ENCODE measurements around the gene CEPT1. TPM values are rescaled to one million over a fixed set of nuclear protein-coding genes. Genes with fewer than 3 reads are reported as not detected.

The CEPT1 gene
- total and polyA plus RNA-seq, 8 donors = 4.6 to 71.4 (median 13.5) TPM

DNA sequence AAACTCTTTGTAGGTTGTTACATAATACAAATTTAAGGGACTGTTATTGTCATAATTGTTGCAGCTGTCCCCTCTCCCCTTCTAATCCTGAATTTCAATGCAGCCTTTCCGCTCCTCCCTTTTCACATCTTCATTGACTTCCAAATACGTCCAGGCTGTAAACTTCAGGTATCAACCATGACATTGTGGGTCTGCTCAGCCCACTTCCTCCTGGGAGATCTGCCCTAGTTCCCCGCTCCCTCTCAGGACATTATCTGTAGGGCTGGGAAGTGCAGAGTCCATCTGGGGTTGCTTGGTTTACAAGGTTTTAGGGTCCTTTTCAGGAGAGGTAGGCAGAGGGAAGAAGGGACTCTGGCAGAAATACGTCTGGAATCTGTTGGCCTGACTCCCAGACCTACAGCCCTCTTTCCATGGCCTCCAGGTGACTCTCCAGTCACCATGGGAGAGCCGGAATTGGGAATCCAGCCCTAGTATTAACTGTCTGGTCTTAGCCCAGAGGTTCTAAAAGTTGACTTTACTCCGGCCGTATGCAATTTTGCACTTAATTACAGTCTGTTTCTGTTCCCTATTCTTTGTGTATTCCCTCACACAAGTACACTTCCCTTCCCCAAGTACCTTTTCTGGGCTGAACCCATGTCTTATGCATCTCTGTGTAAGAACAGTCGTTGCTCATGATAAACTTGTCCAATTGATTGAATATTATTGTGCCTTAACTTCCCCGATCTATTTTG, 65.1 kb downstream of the CEPT1 start:
- H3K4me1 ChIP-seq = peaks cover 34 to 56% (median 49%) of the 10 kb centered on the region in 4 donors
- peaks cover 0 to 21% (median 0%) of the 10 kb centered on the region in 3 donors for H3K27me3 ChIP-seq
- WGBS, 5 donors = 55 to 66% (median 60%) methylated on average over 9 of the region's 9 CpGs
- intact Hi-C loops (cut with DNase I; ENCODE audit: low total_unique reads) = no loop called here
- H3K27ac ChIP-seq = peak overlapping the region; percentile 92 to 97 (median 96)
- no peak for DNase-seq
- no peaks in the 10 kb centered on the region for H3K36me3 ChIP-seq
- TF ChIP-seq POLR2AphosphoS5 (IDR thresholded peaks at IDR 0.05) = no peak
- no peak for TF ChIP-seq EP300 (IDR thresholded peaks at IDR 0.05)
- TF ChIP-seq, protein P1, sequence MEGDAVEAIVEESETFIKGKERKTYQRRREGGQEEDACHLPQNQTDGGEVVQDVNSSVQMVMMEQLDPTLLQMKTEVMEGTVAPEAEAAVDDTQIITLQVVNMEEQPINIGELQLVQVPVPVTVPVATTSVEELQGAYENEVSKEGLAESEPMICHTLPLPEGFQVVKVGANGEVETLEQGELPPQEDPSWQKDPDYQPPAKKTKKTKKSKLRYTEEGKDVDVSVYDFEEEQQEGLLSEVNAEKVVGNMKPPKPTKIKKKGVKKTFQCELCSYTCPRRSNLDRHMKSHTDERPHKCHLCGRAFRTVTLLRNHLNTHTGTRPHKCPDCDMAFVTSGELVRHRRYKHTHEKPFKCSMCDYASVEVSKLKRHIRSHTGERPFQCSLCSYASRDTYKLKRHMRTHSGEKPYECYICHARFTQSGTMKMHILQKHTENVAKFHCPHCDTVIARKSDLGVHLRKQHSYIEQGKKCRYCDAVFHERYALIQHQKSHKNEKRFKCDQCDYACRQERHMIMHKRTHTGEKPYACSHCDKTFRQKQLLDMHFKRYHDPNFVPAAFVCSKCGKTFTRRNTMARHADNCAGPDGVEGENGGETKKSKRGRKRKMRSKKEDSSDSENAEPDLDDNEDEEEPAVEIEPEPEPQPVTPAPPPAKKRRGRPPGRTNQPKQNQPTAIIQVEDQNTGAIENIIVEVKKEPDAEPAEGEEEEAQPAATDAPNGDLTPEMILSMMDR (IDR thresholded peaks at IDR 0.05) = no peak
- TF ChIP-seq POLR2A (IDR thresholded peaks at IDR 0.05) = no peak
- no peaks in the 10 kb centered on the region for H3K9me3 ChIP-seq
- H3K4me3 ChIP-seq = peak overlapping the region in 1 of 4 donors; percentile 69

DNA sequence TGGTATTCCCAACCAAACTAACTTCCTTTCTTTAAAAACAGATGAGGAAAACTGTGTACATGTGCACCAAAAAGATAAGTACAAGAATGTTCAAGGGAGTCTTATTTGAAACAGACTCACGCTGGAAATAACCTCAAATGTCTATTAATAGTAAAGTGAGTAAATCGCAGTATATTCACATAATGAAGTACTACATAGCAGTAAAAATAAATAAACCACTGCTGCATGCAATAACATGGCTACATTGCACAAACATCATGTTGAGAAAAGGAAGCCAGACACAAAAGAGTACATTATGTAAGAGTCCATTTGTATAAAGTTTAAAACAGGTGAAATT, 65.7 kb downstream of the CEPT1 start:
- no peaks in the 10 kb centered on the region for H3K9me3 ChIP-seq
- H3K27ac ChIP-seq = peak overlapping the region in 2 of 5 donors; percentile 92 to 97
- H3K4me3 ChIP-seq = no peak overlapping the region
- peaks cover 0 to 21% (median 0%) of the 10 kb centered on the region in 3 donors for H3K27me3 ChIP-seq
- 44 to 63% (median 54%) methylated on average over 2 of the region's 2 CpGs for WGBS, 5 donors
- no peak for TF ChIP-seq POLR2A (IDR thresholded peaks at IDR 0.05)
- no peak for TF ChIP-seq EP300 (IDR thresholded peaks at IDR 0.05)
- TF ChIP-seq, protein P1 (IDR thresholded peaks at IDR 0.05) = no peak
- TF ChIP-seq POLR2AphosphoS5 (IDR thresholded peaks at IDR 0.05) = no peak
- no peaks in the 10 kb centered on the region for H3K36me3 ChIP-seq
- peaks cover 30 to 50% (median 43%) of the 10 kb centered on the region in 4 donors for H3K4me1 ChIP-seq
- DNase-seq = no peak
- intact Hi-C loops (cut with DNase I; ENCODE audit: low total_unique reads) = no loop called here

DNA sequence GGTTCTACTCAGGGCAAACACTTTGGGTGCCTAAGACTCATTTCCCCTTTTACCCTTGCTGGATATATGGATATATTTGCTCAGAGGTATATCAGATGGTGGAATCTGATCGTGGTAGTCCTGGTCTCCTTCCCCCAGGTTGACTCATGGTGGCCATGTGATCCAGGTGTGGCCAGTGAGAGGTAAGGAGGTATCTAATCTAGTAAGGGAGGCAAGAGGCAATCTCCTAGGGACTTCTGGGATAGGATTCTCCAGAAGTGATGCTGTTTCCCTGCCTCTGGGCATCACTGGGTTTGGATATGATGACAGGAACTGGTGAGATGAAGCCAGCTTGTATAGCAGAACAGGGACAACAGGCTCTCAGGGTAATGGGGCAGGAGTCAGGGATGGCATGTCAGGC, 68.9 kb downstream of the CEPT1 start:
- Histone ChIP-seq H3K27me3 (peaks cover 0 to 11% (median 0%) of the 10 kb centered on the region in 3 donors), H3K9me3 (no peaks in the 10 kb centered on the region), H3K27ac (no peak overlapping the region), H3K4me3 (no peak overlapping the region), H3K4me1 (peaks cover 9 to 28% (median 15%) of the 10 kb centered on the region in 4 donors), H3K36me3 (no peaks in the 10 kb centered on the region)
- TF ChIP-seq POLR2AphosphoS5 (IDR thresholded peaks at IDR 0.05) (no peak), POLR2A (IDR thresholded peaks at IDR 0.05) (no peak), EP300 (IDR thresholded peaks at IDR 0.05) (no peak)
- TF ChIP-seq, protein P1 (IDR thresholded peaks at IDR 0.05) = no peak
- 20 to 50% (median 31%) methylated on average over 1 of the region's 1 CpG for WGBS, 5 donors
- intact Hi-C loops (cut with DNase I; ENCODE audit: low total_unique reads) = no loop called here
- DNase-seq = no peak

DNA sequence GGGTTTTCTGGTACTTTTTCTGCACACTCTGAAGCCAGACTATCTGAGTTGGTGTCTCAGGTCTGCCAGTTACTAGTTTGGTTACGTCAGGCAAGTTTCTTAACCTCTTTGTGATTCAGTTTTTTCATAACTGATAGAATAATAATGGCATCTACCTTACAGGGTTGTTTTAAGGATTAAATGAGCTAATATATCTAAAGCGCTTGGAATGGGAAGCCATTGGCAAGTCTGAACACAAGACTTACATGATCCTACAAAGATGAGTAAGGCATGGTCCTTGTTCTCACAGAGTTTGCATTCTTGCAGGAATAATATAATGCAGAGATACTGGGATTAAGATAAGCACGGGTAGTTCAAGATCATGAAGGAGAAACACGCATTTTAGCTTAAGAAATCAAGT, 69.6 kb downstream of the CEPT1 start:
- Histone ChIP-seq H3K4me1 (peaks cover 6 to 24% (median 9%) of the 10 kb centered on the region in 4 donors), H3K27ac (no peak overlapping the region), H3K36me3 (no peaks in the 10 kb centered on the region), H3K9me3 (no peaks in the 10 kb centered on the region), H3K27me3 (peaks cover 0 to 4% (median 0%) of the 10 kb centered on the region in 3 donors), H3K4me3 (no peak overlapping the region)
- TF ChIP-seq, protein P1 (IDR thresholded peaks at IDR 0.05) = no peak
- TF ChIP-seq POLR2AphosphoS5 (IDR thresholded peaks at IDR 0.05) = no peak
- TF ChIP-seq POLR2A (IDR thresholded peaks at IDR 0.05) = no peak
- TF ChIP-seq EP300 (IDR thresholded peaks at IDR 0.05) = no peak
- no peak for DNase-seq
- intact Hi-C loops (cut with DNase I; ENCODE audit: low total_unique reads) = no loop called here
- 78 to 92% (median 86%) methylated on average over 4 of the region's 4 CpGs for WGBS, 5 donors
